GM19372 (cell line): ENCODE results near the gene MAP4K4.

Source experiments
- ATAC-seq: cut with Tn5 transposase; IDR thresholded peaks from one replicate; pipeline ENCODE4 v1.9.1; 2021; ENCODE audit warnings: mild to moderate bottlenecking, low read depth, moderate library complexity; ENCODE audit not compliant: unreplicated experiment

MAP4K4 gene

GRCh38 chr2:101718993-101719571 is 21.6 kb downstream of the MAP4K4 start:
- ATAC-seq: no peak

GRCh38 chr2:101720732-101721131 is 23.2 kb downstream of the MAP4K4 start:
- no peak for ATAC-seq

- no peak for ATAC-seq
Measured at GRCh38 chr2:101722864-101723263, 25.4 kb downstream of the MAP4K4 start.

GRCh38 chr2:101723371-101724124 is 26.0 kb downstream of the MAP4K4 start:
- ATAC-seq: no peak

- ATAC-seq: no peak
Measured at GRCh38 chr2:101724125-101724474, 26.6 kb downstream of the MAP4K4 start.

GRCh38 chr2:101725038-101725437 is 27.5 kb downstream of the MAP4K4 start:
- ATAC-seq: no peak

- ATAC-seq: no peak
Measured at GRCh38 chr2:101725515-101726192, 28.1 kb downstream of the MAP4K4 start.

- no peak for ATAC-seq
Measured at GRCh38 chr2:101728865-101729264, 31.4 kb downstream of the MAP4K4 start.

- no peak for ATAC-seq
Measured at GRCh38 chr2:101729521-101730190, 32.1 kb downstream of the MAP4K4 start.

- ATAC-seq: no peak
Measured at GRCh38 chr2:101731221-101732054, 33.9 kb downstream of the MAP4K4 start.

GRCh38 chr2:101732199-101732598 is 34.7 kb downstream of the MAP4K4 start:
- no peak for ATAC-seq

- ATAC-seq: no peak
Measured at GRCh38 chr2:101732773-101733256, 35.3 kb downstream of the MAP4K4 start.

- ATAC-seq: no peak
Measured at GRCh38 chr2:101733257-101733993, 35.9 kb downstream of the MAP4K4 start.

GRCh38 chr2:101734505-101735165 is 37.1 kb downstream of the MAP4K4 start:
- ATAC-seq: no peak

GRCh38 chr2:101735166-101735533 is 37.6 kb downstream of the MAP4K4 start:
- no peak for ATAC-seq

GRCh38 chr2:101736233-101736632 is 38.7 kb downstream of the MAP4K4 start:
- ATAC-seq: no peak

GRCh38 chr2:101736861-101737291 is 39.4 kb downstream of the MAP4K4 start:
- ATAC-seq: peak; percentile 74

GRCh38 chr2:101737478-101738255 is 40.2 kb downstream of the MAP4K4 start:
- ATAC-seq: no peak
